Measurements from ENCODE around the gene PPP6R1. TPM values are rescaled to one million over a fixed set of nuclear protein-coding genes. Genes with fewer than 3 reads are reported as not detected.

PPP6R1 gene
- total RNA-seq, 1 experiment from 2014 or later: 96.7 TPM

GRCh38 chr19:55229789-55230182 lies 29.0 kb downstream of the PPP6R1 start:
- DNase-seq (ENCODE audit: low read depth, low spot score): no peak
- no peaks in the 10 kb centered on the region for H3K4me1 ChIP-seq (ENCODE audit: control insufficient read depth in 1 of 2, insufficient read depth in 2 of 2, low read length in 2 of 2)

More at GRCh38 chr19:55229789-55230182, 29.0 kb downstream of the PPP6R1 start:
- Histone ChIP-seq H3K9ac (ENCODE audit: low read length) (no peak overlapping the region), H2AFZ (ENCODE audit: low read depth, low read length, poor library complexity, severe bottlenecking) (no peak overlapping the region), H3K9me3 (ENCODE audit: control insufficient read depth in 1 of 2, insufficient read depth in 1 of 2, low read depth in 1 of 2, low read length in 2 of 2) (no peaks in the 10 kb centered on the region), H3K4me2 (ENCODE audit: low read length) (no peak overlapping the region), H3K27ac (ENCODE audit: low read depth, low read length) (no peak overlapping the region), H3K4me3 (replicated peaks in 1 of 2; ENCODE audit: low read depth in 1 of 2, low read length in 2 of 2) (no peak overlapping the region), H3K9me2 (ENCODE audit: insufficient read depth) (no peaks in the 10 kb centered on the region), H3K79me2 (ENCODE audit: insufficient read depth, low read length) (peaks cover 4% of the 10 kb centered on the region; the same call in 1 of the 2 replicates), H3K36me3 (ENCODE audit: control insufficient read depth in 1 of 2, insufficient read depth in 2 of 2, low read length in 2 of 2) (peaks cover 7 to 22% of the 10 kb centered on the region in 2 experiments), H4K20me1 (ENCODE audit: insufficient read depth) (no peaks in the 10 kb centered on the region), H3K27me3 (ENCODE audit: insufficient read depth, low read length) (no peaks in the 10 kb centered on the region)
- POLR2A ChIA-PET: no interaction called here
- TF ChIP-seq SRF (IDR thresholded peaks at IDR 0.05; ENCODE audit: low read depth) (no peak), YY1 (IDR thresholded peaks at IDR 0.05; ENCODE audit: extremely low read depth, insufficient replicate concordance, low read depth, low read length) (no peak), TCF7L2 (IDR thresholded peaks at IDR 0.05; ENCODE audit: borderline replicate concordance, extremely low read depth, insufficient read depth, insufficient read length) (no peak), EGR1 (IDR thresholded peaks at IDR 0.05; ENCODE audit: low read depth) (no peak), SP1 (IDR thresholded peaks at IDR 0.05; ENCODE audit: low read depth) (no peak), ZNF274 (IDR thresholded peaks at IDR 0.05; ENCODE audit: low read depth, low read length) (no peak), FOSL1 (IDR thresholded peaks at IDR 0.05; ENCODE audit: low read depth) (no peak), REST (IDR thresholded peaks at IDR 0.05; ENCODE audit: low read depth) (no peak), SIN3A (IDR thresholded peaks at IDR 0.05; ENCODE audit: low read depth) (no peak), ZFX (IDR thresholded peaks at IDR 0.05) (no peak), ATF3 (IDR thresholded peaks at IDR 0.05) (no peak), EZH2phosphoT487 (IDR thresholded peaks at IDR 0.05; ENCODE audit: borderline replicate concordance) (no peak), MAX (IDR thresholded peaks at IDR 0.05) (no peak), CBX3 (IDR thresholded peaks at IDR 0.05; ENCODE audit: low read depth) (no peak), CEBPB (IDR thresholded peaks at IDR 0.05; ENCODE audit: low read depth) (no peak)
- RAD21 ChIA-PET (ENCODE audit: low non-redundant PET in 1 of 2, low total read pairs in 2 of 2, uncharacterized antibody in 2 of 2, unreplicated experiment in 2 of 2): no interaction called here
- BruUV-seq (replicated peaks): TSS peak; percentile 65
- intact Hi-C loops (cut with micrococcal nuclease): no loop called here
- no peak for ATAC-seq
- CTCF ChIA-PET: no interaction called here
